Activated gamma-delta T cell (primary cell): ENCODE results near the gene OVOL2.

ENCODE experiments used
- DNase-seq: peaks from one replicate; lab custom pipeline; 2025; lab: John Stamatoyannopoulos, UW

The OVOL2 gene

GRCh38 chr20:18012901-18013300 lies 44.8 kb downstream of the OVOL2 start:
- DNase-seq, result no peak

- DNase-seq, result no peak
Measured at GRCh38 chr20:18011951-18012645, 45.6 kb downstream of the OVOL2 start.

GRCh38 chr20:18011482-18011881 lies 46.2 kb downstream of the OVOL2 start:
- no peak for DNase-seq

- no peak for DNase-seq
Measured at GRCh38 chr20:18009116-18009515, 48.6 kb downstream of the OVOL2 start.

- DNase-seq, result no peak
Measured at GRCh38 chr20:18007534-18008292, 50.0 kb downstream of the OVOL2 start.

GRCh38 chr20:18006684-18007083 lies 51.0 kb downstream of the OVOL2 start:
- DNase-seq, result no peak

- no peak for DNase-seq
Measured at GRCh38 chr20:18005990-18006364, 51.7 kb downstream of the OVOL2 start.

GRCh38 chr20:18005170-18005989 lies 52.3 kb downstream of the OVOL2 start:
- no peak for DNase-seq

GRCh38 chr20:18004384-18005031 lies 53.2 kb downstream of the OVOL2 start:
- DNase-seq, result no peak

GRCh38 chr20:18003897-18004296 lies 53.8 kb downstream of the OVOL2 start:
- DNase-seq, result no peak

- DNase-seq, result no peak
Measured at GRCh38 chr20:18001131-18001921, 56.4 kb downstream of the OVOL2 start.

- DNase-seq, result no peak
Measured at GRCh38 chr20:17999566-17999965, 58.1 kb downstream of the OVOL2 start.

GRCh38 chr20:17998446-17998845 lies 59.3 kb downstream of the OVOL2 start:
- no peak for DNase-seq

GRCh38 chr20:17995967-17996819 lies 61.5 kb downstream of the OVOL2 start:
- no peak for DNase-seq

- no peak for DNase-seq
Measured at GRCh38 chr20:17993546-17993945, 64.2 kb downstream of the OVOL2 start.

- no peak for DNase-seq
Measured at GRCh38 chr20:17992847-17993513, 64.7 kb downstream of the OVOL2 start.

GRCh38 chr20:17992224-17992637 lies 65.5 kb downstream of the OVOL2 start:
- no peak for DNase-seq

- DNase-seq, result no peak
Measured at GRCh38 chr20:17990278-17990972, 67.3 kb downstream of the OVOL2 start.

GRCh38 chr20:17987988-17988387 lies 69.7 kb downstream of the OVOL2 start:
- DNase-seq, result no peak
